Neural cell (in vitro differentiated cells): ENCODE measurements around the gene IPP. TPM values are rescaled to one million over a fixed set of nuclear protein-coding genes. Genes with fewer than 3 reads are reported as not detected.

Source experiments
- H2AFZ ChIP-seq: fragments of 200-600, 300-800 bp; sonication (generic), shearing (Covaris generic); 2 replicates; pipeline ENCODE4 v1.6.0; 2014; ENCODE audit warnings: low read depth, mild to moderate bottlenecking, antibody characterized with exemption, low read length, moderate library complexity
- H3F3A ChIP-seq: fragments of 200-600 bp; shearing (Covaris generic); 2 replicates; pipeline ENCODE4 v1.6.1; 2016; ENCODE audit warnings: mild to moderate bottlenecking, moderate library complexity, mixed read lengths, antibody characterized with exemption, low read length; ENCODE audit not compliant: insufficient read depth, poor library complexity, severe bottlenecking
- H3K27ac ChIP-seq: fragments of 200-600, 300-800 bp; sonication (generic), shearing (Covaris generic); 2 replicates; pipeline ENCODE4 v1.5.1; 2014; ENCODE audit warnings: mild to moderate bottlenecking, low read length, moderate library complexity
- H3K27me3 ChIP-seq: fragments of 300-800, 200-600 bp; sonication (generic), shearing (Covaris generic); 2 replicates; pipeline ENCODE4 v1.6.0; 2014; ENCODE audit warnings: mild to moderate bottlenecking, low read depth, low read length, moderate library complexity; ENCODE audit not compliant: insufficient read depth
- H3K36me3 ChIP-seq: fragments of 300-800, 200-600 bp; sonication (generic), shearing (Covaris generic); 2 replicates; pipeline ENCODE4 v1.5.1; 2014; ENCODE audit warnings: mild to moderate bottlenecking, antibody characterized with exemption, low read length, moderate library complexity; ENCODE audit not compliant: insufficient read depth
- H3K4me2 ChIP-seq: fragments of 300-800, 200-600 bp; sonication (generic), shearing (Covaris generic); 2 replicates; pipeline ENCODE4 v1.6.0; 2014; ENCODE audit warnings: mild to moderate bottlenecking, low read length
- H3K4me3 ChIP-seq: fragments of 300-800, 200-600 bp; sonication (generic), shearing (Covaris generic); 2 replicates; pipeline ENCODE4 v1.5.1; 2014; ENCODE audit warnings: mild to moderate bottlenecking, low read length, moderate library complexity
- H3K79me2 ChIP-seq: fragments of 200-600 bp; shearing (Covaris generic); replicated peaks from 2 replicates; pipeline ENCODE4 v1.6.0; 2014; ENCODE audit warnings: mild to moderate bottlenecking, low read length, moderate library complexity; ENCODE audit not compliant: insufficient read depth
- H3K9ac ChIP-seq: fragments of 300-800, 200-600 bp; sonication (generic), shearing (Covaris generic); 2 replicates; pipeline ENCODE4 v1.6.1; 2016; ENCODE audit warnings: mild to moderate bottlenecking, low read length, mixed read lengths
- H3K9me2 ChIP-seq: fragments of 200-600 bp; shearing (Covaris generic); 2 replicates; pipeline ENCODE4 v1.6.1; 2016; ENCODE audit warnings: mild to moderate bottlenecking, low read length, mixed read lengths; ENCODE audit not compliant: insufficient read depth
- H3K9me3 ChIP-seq: fragments of 200-600, 300-800 bp; sonication (generic), shearing (Covaris generic); 2 replicates; pipeline ENCODE4 v1.6.1; 2016; ENCODE audit warnings: mild to moderate bottlenecking, mixed run types, low read length, moderate library complexity, mixed read lengths
- H4K20me1 ChIP-seq: fragments of 200-600 bp; shearing (Covaris generic); 2 replicates; pipeline ENCODE4 v1.6.1; 2016; ENCODE audit warnings: mild to moderate bottlenecking, mixed run types; ENCODE audit not compliant: insufficient read depth
- CTCF ChIP-seq: fragments of 450-650 bp; IDR thresholded peaks from 2 replicates; pipeline ENCODE4 v1.5.1; 2014; ENCODE audit warnings: antibody characterized with exemption, mild to moderate bottlenecking, moderate library complexity; ENCODE audit not compliant: poor library complexity, severe bottlenecking
- EP300 ChIP-seq: fragments of 450-650 bp; conservative IDR thresholded peaks from 2 replicates; pipeline ENCODE4 v1.6.1; 2014; ENCODE audit warnings: antibody characterized with exemption, mild to moderate bottlenecking, moderate library complexity; ENCODE audit not compliant: poor library complexity, severe bottlenecking
- EZH2 ChIP-seq: fragments of 200-600, 300-800 bp; shearing (Covaris generic), sonication (generic); IDR thresholded peaks from 2 replicates; pipeline ENCODE4 v1.6.1; 2014; ENCODE audit warnings: antibody characterized with exemption, low read length, borderline replicate concordance, mild to moderate bottlenecking; ENCODE audit not compliant: insufficient read depth, poor library complexity, severe bottlenecking
- MXI1 ChIP-seq: fragments of 450-650 bp; conservative IDR thresholded peaks from 2 replicates; pipeline ENCODE4 v1.6.1; 2014; ENCODE audit warnings: antibody characterized with exemption, mild to moderate bottlenecking; ENCODE audit not compliant: poor library complexity, severe bottlenecking
- POLR2AphosphoS5 ChIP-seq: IDR thresholded peaks from 2 replicates; pipeline ENCODE4 v1.6.1; 2012
- RAD21 ChIP-seq: fragments of 450-650 bp; conservative IDR thresholded peaks from 2 replicates; pipeline ENCODE4 v1.6.1; 2014; ENCODE audit warnings: antibody characterized with exemption, mild to moderate bottlenecking, moderate library complexity
- REST ChIP-seq: IDR thresholded peaks from 2 replicates; pipeline ENCODE4 v1.6.1; 2012; ENCODE audit warnings: borderline replicate concordance
- SMC3 ChIP-seq: fragments of 450-650 bp; conservative IDR thresholded peaks from 2 replicates; pipeline ENCODE4 v1.6.1; 2014; ENCODE audit warnings: antibody characterized with exemption, mild to moderate bottlenecking, moderate library complexity; ENCODE audit not compliant: poor library complexity
- TAF1 ChIP-seq: IDR thresholded peaks from 2 replicates; pipeline ENCODE4 v1.6.1; 2012; ENCODE audit warnings: low read depth
- polyA plus RNA-seq: library from polyadenylated mRNA; depleted of rRNA; stranded (reverse); fragments of >200 nt; gene quantifications from 2 replicates; pipeline ENCODE4 v1.2.3, GENCODE V29; 2014

Gene IPP
- polyA plus RNA-seq, 1 donor from 2014 or later = 8.3 TPM

GRCh38 chr1:45739137-45739536 is 11.3 kb downstream of the IPP start:
- no peaks in the 10 kb centered on the region for H3K36me3 ChIP-seq
- H3F3A ChIP-seq = no peaks in the 10 kb centered on the region
- H3K4me3 ChIP-seq = no peak overlapping the region
- no peak for TF ChIP-seq CTCF
- no peak for TF ChIP-seq POLR2AphosphoS5
- no peak for TF ChIP-seq RAD21
- no peak for TF ChIP-seq EZH2
- no peak for TF ChIP-seq SMC3
- no peak for TF ChIP-seq REST
- TF ChIP-seq EP300 = no peak
- no peak for TF ChIP-seq MXI1
- TF ChIP-seq TAF1 = no peak
- H3K4me2 ChIP-seq = no peak overlapping the region
- H4K20me1 ChIP-seq = no peaks in the 10 kb centered on the region
- H2AFZ ChIP-seq = no peak overlapping the region
- no peak overlapping the region for H3K27ac ChIP-seq
- H3K9me3 ChIP-seq = no peaks in the 10 kb centered on the region
- no peak overlapping the region for H3K9ac ChIP-seq
- no peaks in the 10 kb centered on the region for H3K9me2 ChIP-seq
- H3K27me3 ChIP-seq = no peaks in the 10 kb centered on the region
- no peaks in the 10 kb centered on the region for H3K79me2 ChIP-seq

- Histone ChIP-seq H3K27ac (no peak overlapping the region), H3K9ac (no peak overlapping the region), H4K20me1 (no peaks in the 10 kb centered on the region), H3K36me3 (no peaks in the 10 kb centered on the region), H2AFZ (no peak overlapping the region), H3K4me3 (no peak overlapping the region), H3K79me2 (no peaks in the 10 kb centered on the region), H3F3A (no peaks in the 10 kb centered on the region), H3K27me3 (no peaks in the 10 kb centered on the region), H3K4me2 (no peak overlapping the region), H3K9me2 (no peaks in the 10 kb centered on the region), H3K9me3 (no peaks in the 10 kb centered on the region)
- TF ChIP-seq POLR2AphosphoS5 (no peak), MXI1 (no peak), EZH2 (no peak), CTCF (no peak), EP300 (no peak), RAD21 (no peak), SMC3 (no peak), TAF1 (no peak), REST (no peak)
These were observed 19.6 kb downstream of the IPP start for GRCh38 chr1:45730780-45731319.
